Liver (tissue), 9 donors: ENCODE measurements around the gene LRMDA. TPM values are rescaled to one million over a fixed set of nuclear protein-coding genes. Genes with fewer than 3 reads are reported as not detected.
A peak's percentile ranks its signal among the peaks of the same experiment; 100 is the strongest.

Experiments
- DNase-seq: peaks from one replicate; pipeline ENCODE4 v3.0.0-alpha.2; 2017; ENCODE audit warnings: low spot score
- H3K27ac ChIP-seq, 2 donors: one replicate each; pipeline ENCODE4 v1.7.0; 2013; ENCODE audit warnings: inconsistent platforms in 2 of 2, low read length in 2 of 2, control low read depth in 1 of 2, low read depth in 1 of 2, mild to moderate bottlenecking in 1 of 2
- H3K27me3 ChIP-seq, 4 donors: one replicate each; pipeline versions ENCODE4 v1.6.1 to v1.7.0; 2013; ENCODE audit warnings: low read length in 3 of 4, inconsistent platforms in 1 of 4, mild to moderate bottlenecking in 1 of 4, moderate library complexity in 1 of 4; ENCODE audit not compliant: control insufficient read depth in 4 of 4, insufficient read depth in 4 of 4
- H3K36me3 ChIP-seq, 4 donors: one replicate each; pipeline versions ENCODE4 v1.6.1 to v1.7.0; 2013; ENCODE audit warnings: low read length in 3 of 4, mild to moderate bottlenecking in 3 of 4, low read depth in 1 of 4, moderate library complexity in 1 of 4; ENCODE audit not compliant: control insufficient read depth in 4 of 4, insufficient read depth in 3 of 4
- H3K4me1 ChIP-seq, 4 donors: one replicate each; pipeline versions ENCODE4 v1.6.1 to v1.7.0; 2013; ENCODE audit warnings: low read length in 3 of 4, mild to moderate bottlenecking in 3 of 4, moderate library complexity in 1 of 4; ENCODE audit not compliant: control insufficient read depth in 4 of 4, insufficient read depth in 4 of 4
- H3K4me3 ChIP-seq, 3 donors: one replicate each; pipeline versions ENCODE4 v1.6.1 to v1.7.0; 2013; ENCODE audit warnings: low read length in 3 of 3, control low read depth in 1 of 3, low read depth in 1 of 3, mild to moderate bottlenecking in 1 of 3
- H3K9ac ChIP-seq, 2 donors: one replicate each; pipeline ENCODE4 v1.7.0; 2013; ENCODE audit warnings: low read length in 2 of 2, mild to moderate bottlenecking in 2 of 2, moderate library complexity in 2 of 2, control low read depth in 1 of 2, low read depth in 1 of 2
- H3K9me3 ChIP-seq, 4 donors: one replicate each; pipeline versions ENCODE4 v1.6.1 to v1.7.0; 2013; ENCODE audit warnings: low read length in 3 of 4; ENCODE audit not compliant: control insufficient read depth in 4 of 4
- EGR1 ChIP-seq, 2 donors: IDR thresholded peaks; 2 replicates each; pipeline ENCODE4 v1.6.1; 2016 to 2018; ENCODE audit warnings: antibody characterized with exemption in 2 of 2, low read depth in 2 of 2
- FOXA2 ChIP-seq: IDR thresholded peaks from 2 replicates; pipeline ENCODE4 v1.6.1; 2016; ENCODE audit warnings: antibody characterized with exemption
- GABPA ChIP-seq, 2 donors: IDR thresholded peaks in 1 of 2; conservative IDR thresholded peaks in 1 of 2; 2 replicates each; pipeline ENCODE4 v1.6.1; 2016; ENCODE audit warnings: antibody characterized with exemption in 2 of 2, mild to moderate bottlenecking in 1 of 2, moderate library complexity in 1 of 2
- JUND ChIP-seq, 2 donors: IDR thresholded peaks; 2 replicates each; pipeline ENCODE4 v1.6.1; 2016; ENCODE audit warnings: antibody characterized with exemption in 2 of 2
- RAD21 ChIP-seq, 2 donors: IDR thresholded peaks; 2 replicates each; pipeline ENCODE4 v1.6.1; 2016; ENCODE audit warnings: antibody characterized with exemption in 2 of 2, mild to moderate bottlenecking in 2 of 2
- RXRA ChIP-seq, 2 donors: IDR thresholded peaks; 2 replicates each; pipeline ENCODE4 v1.6.1; 2017 to 2018; ENCODE audit warnings: antibody characterized with exemption in 2 of 2, mild to moderate bottlenecking in 1 of 2
- SP1 ChIP-seq: IDR thresholded peaks from 2 replicates; pipeline ENCODE4 v1.6.1; 2018; ENCODE audit warnings: antibody characterized with exemption, mild to moderate bottlenecking
- TAF1 ChIP-seq: conservative IDR thresholded peaks from 2 replicates; pipeline ENCODE4 v1.6.1; 2016; ENCODE audit warnings: antibody characterized with exemption, mild to moderate bottlenecking
- YY1 ChIP-seq: IDR thresholded peaks from 2 replicates; pipeline ENCODE4 v1.6.1; 2016; ENCODE audit warnings: antibody characterized with exemption, mild to moderate bottlenecking
- ZBTB33 ChIP-seq: IDR thresholded peaks from 2 replicates; pipeline ENCODE4 v1.6.1; 2016; ENCODE audit warnings: antibody characterized with exemption
- WGBS: extraction: QIAGEN DNeasy Blood & Tissue Kit; methylation state at CpG from one replicate; pipeline ENCODE4 v1.1.7; 2013; 5-methylcytosine and 5-hydroxymethylcytosine counted together
- polyA plus RNA-seq, 2 donors: library from polyadenylated mRNA; stranded (reverse) in 1 of 2; unstranded in 1 of 2; fragments of 200-250 nt in 1 of 2; fragments of >200 nt in 1 of 2; fragmentation: Nextera tagmentation in 1 of 2; extraction: Ambion mirVana in 1 of 2; gene quantifications; one replicate each; pipeline versions ENCODE4 v1.2.1 to v1.2.3, GENCODE V29; 2013 to 2015
- total RNA-seq, 2 donors: library from RNA; depleted of rRNA; stranded (reverse); fragments of >200 nt; gene quantifications; one replicate each; pipeline ENCODE4 v1.2.3, GENCODE V29; 2014
- TF ChIP-seq, protein P1 (sequence below): IDR thresholded peaks from 2 replicates; pipeline ENCODE4 v1.6.1; 2016; ENCODE audit warnings: antibody characterized with exemption
- TF ChIP-seq, protein P2 (sequence below): IDR thresholded peaks from 2 replicates; pipeline ENCODE4 v1.6.1; 2016; ENCODE audit warnings: antibody characterized with exemption, mild to moderate bottlenecking
- TF ChIP-seq, protein P3 (sequence below): fragments of 150-350 bp; IDR thresholded peaks from 2 replicates; pipeline ENCODE4 v1.5.1; 2017; ENCODE audit warnings: improper control_type of control experiment, low read depth, low read length; ENCODE audit not compliant: missing input control
- donor health status: healthy.
- donor health status: healthy.
- donor health status: healthy.
- donor health status: healthy.
- donor health status: healthy.

The LRMDA gene
- total and polyA plus RNA-seq, 4 donors, result 7.9 to 15.8 (median 11.3) TPM

- no peaks in the 10 kb centered on the region for H3K27me3 ChIP-seq
- H3K9ac ChIP-seq, result peak overlapping the region; percentile 61 to 69
- under 1% methylated on average over 76 of the region's 76 CpGs for WGBS
- peak; percentile 67 for DNase-seq
- no peaks in the 10 kb centered on the region for H3K36me3 ChIP-seq
- H3K27ac ChIP-seq, result peak overlapping the region; percentile 69 to 77
- TF ChIP-seq EGR1 (IDR thresholded peaks at IDR 0.05; ENCODE audit: low read depth in 2 of 2), result no peak
- no peak for TF ChIP-seq FOXA2
- TF ChIP-seq JUND (IDR thresholded peaks at IDR 0.05), result no peak
- no peak for TF ChIP-seq SP1
- peak; percentile 34 for TF ChIP-seq YY1
- TF ChIP-seq ZBTB33, result peak; percentile 44
- TF ChIP-seq RXRA (IDR thresholded peaks at IDR 0.05), result no peak
- TF ChIP-seq, protein P1, sequence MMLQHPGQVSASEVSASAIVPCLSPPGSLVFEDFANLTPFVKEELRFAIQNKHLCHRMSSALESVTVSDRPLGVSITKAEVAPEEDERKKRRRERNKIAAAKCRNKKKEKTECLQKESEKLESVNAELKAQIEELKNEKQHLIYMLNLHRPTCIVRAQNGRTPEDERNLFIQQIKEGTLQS, result no peak
- TF ChIP-seq, protein P2, sequence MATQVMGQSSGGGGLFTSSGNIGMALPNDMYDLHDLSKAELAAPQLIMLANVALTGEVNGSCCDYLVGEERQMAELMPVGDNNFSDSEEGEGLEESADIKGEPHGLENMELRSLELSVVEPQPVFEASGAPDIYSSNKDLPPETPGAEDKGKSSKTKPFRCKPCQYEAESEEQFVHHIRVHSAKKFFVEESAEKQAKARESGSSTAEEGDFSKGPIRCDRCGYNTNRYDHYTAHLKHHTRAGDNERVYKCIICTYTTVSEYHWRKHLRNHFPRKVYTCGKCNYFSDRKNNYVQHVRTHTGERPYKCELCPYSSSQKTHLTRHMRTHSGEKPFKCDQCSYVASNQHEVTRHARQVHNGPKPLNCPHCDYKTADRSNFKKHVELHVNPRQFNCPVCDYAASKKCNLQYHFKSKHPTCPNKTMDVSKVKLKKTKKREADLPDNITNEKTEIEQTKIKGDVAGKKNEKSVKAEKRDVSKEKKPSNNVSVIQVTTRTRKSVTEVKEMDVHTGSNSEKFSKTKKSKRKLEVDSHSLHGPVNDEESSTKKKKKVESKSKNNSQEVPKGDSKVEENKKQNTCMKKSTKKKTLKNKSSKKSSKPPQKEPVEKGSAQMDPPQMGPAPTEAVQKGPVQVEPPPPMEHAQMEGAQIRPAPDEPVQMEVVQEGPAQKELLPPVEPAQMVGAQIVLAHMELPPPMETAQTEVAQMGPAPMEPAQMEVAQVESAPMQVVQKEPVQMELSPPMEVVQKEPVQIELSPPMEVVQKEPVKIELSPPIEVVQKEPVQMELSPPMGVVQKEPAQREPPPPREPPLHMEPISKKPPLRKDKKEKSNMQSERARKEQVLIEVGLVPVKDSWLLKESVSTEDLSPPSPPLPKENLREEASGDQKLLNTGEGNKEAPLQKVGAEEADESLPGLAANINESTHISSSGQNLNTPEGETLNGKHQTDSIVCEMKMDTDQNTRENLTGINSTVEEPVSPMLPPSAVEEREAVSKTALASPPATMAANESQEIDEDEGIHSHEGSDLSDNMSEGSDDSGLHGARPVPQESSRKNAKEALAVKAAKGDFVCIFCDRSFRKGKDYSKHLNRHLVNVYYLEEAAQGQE, result peak; percentile 22
- TF ChIP-seq, protein P3, sequence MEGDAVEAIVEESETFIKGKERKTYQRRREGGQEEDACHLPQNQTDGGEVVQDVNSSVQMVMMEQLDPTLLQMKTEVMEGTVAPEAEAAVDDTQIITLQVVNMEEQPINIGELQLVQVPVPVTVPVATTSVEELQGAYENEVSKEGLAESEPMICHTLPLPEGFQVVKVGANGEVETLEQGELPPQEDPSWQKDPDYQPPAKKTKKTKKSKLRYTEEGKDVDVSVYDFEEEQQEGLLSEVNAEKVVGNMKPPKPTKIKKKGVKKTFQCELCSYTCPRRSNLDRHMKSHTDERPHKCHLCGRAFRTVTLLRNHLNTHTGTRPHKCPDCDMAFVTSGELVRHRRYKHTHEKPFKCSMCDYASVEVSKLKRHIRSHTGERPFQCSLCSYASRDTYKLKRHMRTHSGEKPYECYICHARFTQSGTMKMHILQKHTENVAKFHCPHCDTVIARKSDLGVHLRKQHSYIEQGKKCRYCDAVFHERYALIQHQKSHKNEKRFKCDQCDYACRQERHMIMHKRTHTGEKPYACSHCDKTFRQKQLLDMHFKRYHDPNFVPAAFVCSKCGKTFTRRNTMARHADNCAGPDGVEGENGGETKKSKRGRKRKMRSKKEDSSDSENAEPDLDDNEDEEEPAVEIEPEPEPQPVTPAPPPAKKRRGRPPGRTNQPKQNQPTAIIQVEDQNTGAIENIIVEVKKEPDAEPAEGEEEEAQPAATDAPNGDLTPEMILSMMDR, result no peak
- no peak for TF ChIP-seq TAF1
- TF ChIP-seq RAD21 (IDR thresholded peaks at IDR 0.05), result peak in 1 of 2 donors; percentile 39
- peak in 1 of 2 donors; percentile 37 for TF ChIP-seq GABPA (IDR thresholded peaks at IDR 0.05 in 1 of 2, conservative IDR thresholded peaks at IDR 0.05 in 1 of 2)
- H3K4me3 ChIP-seq, result peak overlapping the region; percentile 67 to 87 (median 67)
- H3K4me1 ChIP-seq, result peaks cover under 1 to 20% (median 5%) of the 10 kb centered on the region in 4 donors
- H3K9me3 ChIP-seq, result no peaks in the 10 kb centered on the region
These were observed 22.2 kb upstream of the LRMDA start for GRCh38 chr10:75408911-75409885.
